ENCODE data around the gene ACSL6. TPM values are rescaled to one million over a fixed set of nuclear protein-coding genes. Genes with fewer than 3 reads are reported as not detected.
"Not testable (repeated sequence)": the region's sequence is repeated elsewhere in the genome, so short reads cannot be mapped to it uniquely, and the experiment has no call there.

ACSL6 gene
- total and polyA plus RNA-seq, 5 donors from 2014 or later = 3.0 to 5.7 (median 5.5) TPM

GRCh38 chr5:131926168-131926567 lies 85.3 kb downstream of the ACSL6 start:
- no peaks in the 10 kb centered on the region for H3K36me3 Mint-ChIP-seq
- H3K4me3 Mint-ChIP-seq = no peak overlapping the region
- Histone ChIP-seq H3K36me3 (ENCODE audit: control insufficient read depth, insufficient read depth, low read length) (no peaks in the 10 kb centered on the region), H3K9me3 (ENCODE audit: control insufficient read depth in 2 of 2, low read length in 2 of 2) (peaks cover 11 to 30% of the 10 kb centered on the region in 2 experiments), H3K4me3 (ENCODE audit: low read depth, low read length) (no peak overlapping the region), H3K27ac (ENCODE audit: insufficient read depth, low read length, poor library complexity, severe bottlenecking) (no peak overlapping the region), H3K27me3 (ENCODE audit: control insufficient read depth, insufficient read depth, low read length) (no peaks in the 10 kb centered on the region), H3K4me1 (ENCODE audit: control insufficient read depth, insufficient read depth, low read length, poor library complexity, severe bottlenecking) (no peaks in the 10 kb centered on the region)
- H3K27ac Mint-ChIP-seq = no peak overlapping the region
- no peak for ATAC-seq (ENCODE audit: low read depth in 2 of 2)
- peaks cover 3 to 50% (median 13%) of the 10 kb centered on the region in 7 donors for H3K9me3 Mint-ChIP-seq
- no peak for DNase-seq
- no peaks in the 10 kb centered on the region for H3K4me1 Mint-ChIP-seq
- peaks cover 21% of the 10 kb centered on the region for H3K27me3 Mint-ChIP-seq

GRCh38 chr5:131916481-131916880 lies 95.0 kb downstream of the ACSL6 start:
- Mint-ChIP-seq H3K4me1 (no peaks in the 10 kb centered on the region), H3K36me3 (peaks cover 3% of the 10 kb centered on the region), H3K27me3 (peaks cover under 1% of the 10 kb centered on the region), H3K27ac (no peak overlapping the region), H3K4me3 (no peak overlapping the region), H3K9me3 (peaks cover 0 to 13% (median 0%) of the 10 kb centered on the region in 7 donors)
- no peak for ATAC-seq (ENCODE audit: low read depth in 2 of 2)
- Histone ChIP-seq H3K4me1 (ENCODE audit: control insufficient read depth, insufficient read depth, low read length, poor library complexity, severe bottlenecking) (no peaks in the 10 kb centered on the region), H3K27me3 (ENCODE audit: control insufficient read depth, insufficient read depth, low read length) (peaks cover 5% of the 10 kb centered on the region), H3K9me3 (ENCODE audit: control insufficient read depth in 2 of 2, low read length in 2 of 2) (no peaks in the 10 kb centered on the region), H3K27ac (ENCODE audit: insufficient read depth, low read length, poor library complexity, severe bottlenecking) (no peak overlapping the region), H3K4me3 (ENCODE audit: low read depth, low read length) (no peak overlapping the region), H3K36me3 (ENCODE audit: control insufficient read depth, insufficient read depth, low read length) (no peaks in the 10 kb centered on the region)
- DNase-seq = no peak

- H3K27me3 Mint-ChIP-seq = peaks cover 2% of the 10 kb centered on the region
- no peaks in the 10 kb centered on the region for H3K9me3 ChIP-seq (ENCODE audit: control insufficient read depth in 2 of 2, low read length in 2 of 2)
- DNase-seq (no peak), ATAC-seq (ENCODE audit: low read depth in 2 of 2) (no peak)
- no peaks in the 10 kb centered on the region for H3K4me1 ChIP-seq (ENCODE audit: control insufficient read depth, insufficient read depth, low read length, poor library complexity, severe bottlenecking)
- no peaks in the 10 kb centered on the region for H3K36me3 Mint-ChIP-seq
- no peaks in the 10 kb centered on the region for H3K4me1 Mint-ChIP-seq
- no peak overlapping the region for H3K27ac Mint-ChIP-seq
- no peak overlapping the region for H3K4me3 ChIP-seq (ENCODE audit: low read depth, low read length)
- no peak overlapping the region for H3K27ac ChIP-seq (ENCODE audit: insufficient read depth, low read length, poor library complexity, severe bottlenecking)
- H3K9me3 Mint-ChIP-seq = peaks cover 0 to 10% (median 1%) of the 10 kb centered on the region in 7 donors
- peaks cover 5% of the 10 kb centered on the region for H3K27me3 ChIP-seq (ENCODE audit: control insufficient read depth, insufficient read depth, low read length)
- H3K4me3 Mint-ChIP-seq = no peak overlapping the region
- H3K36me3 ChIP-seq (ENCODE audit: control insufficient read depth, insufficient read depth, low read length) = no peaks in the 10 kb centered on the region
These were observed 97.0 kb downstream of the ACSL6 start for GRCh38 chr5:131914472-131914871.

GRCh38 chr5:131913603-131914002 lies 97.9 kb downstream of the ACSL6 start:
- ATAC-seq (ENCODE audit: low read depth in 2 of 2) = no peak

GRCh38 chr5:131906668-131907067 lies 104.8 kb downstream of the ACSL6 start:
- Histone ChIP-seq H3K9me3 (ENCODE audit: control insufficient read depth in 2 of 2, low read length in 2 of 2) (peaks cover 23 to 27% of the 10 kb centered on the region in 2 experiments), H3K4me3 (ENCODE audit: low read depth, low read length) (no peak overlapping the region), H3K36me3 (ENCODE audit: control insufficient read depth, insufficient read depth, low read length) (no peaks in the 10 kb centered on the region), H3K4me1 (ENCODE audit: control insufficient read depth, insufficient read depth, low read length, poor library complexity, severe bottlenecking) (peaks cover 3% of the 10 kb centered on the region), H3K27ac (ENCODE audit: insufficient read depth, low read length, poor library complexity, severe bottlenecking) (no peak overlapping the region), H3K27me3 (ENCODE audit: control insufficient read depth, insufficient read depth, low read length) (no peaks in the 10 kb centered on the region)
- Mint-ChIP-seq H3K36me3 (peaks cover 20% of the 10 kb centered on the region), H3K27ac (no peak overlapping the region), H3K4me1 (peaks cover 0 to 13% (median 2%) of the 10 kb centered on the region in 4 donors), H3K9me3 (peaks cover 6 to 44% (median 25%) of the 10 kb centered on the region in 7 donors), H3K4me3 (no peak overlapping the region), H3K27me3 (peaks cover 36% of the 10 kb centered on the region)
- DNase-seq (no peak), ATAC-seq (ENCODE audit: low read depth in 2 of 2) (no peak)

More at GRCh38 chr5:131913603-131914002, 97.9 kb downstream of the ACSL6 start:
- Mint-ChIP-seq H3K4me1 (no peaks in the 10 kb centered on the region), H3K27me3 (peaks cover 7% of the 10 kb centered on the region), H3K27ac (no peak overlapping the region), H3K36me3 (no peaks in the 10 kb centered on the region), H3K9me3 (peaks cover 0 to 6% (median 1%) of the 10 kb centered on the region in 7 donors), H3K4me3 (no peak overlapping the region)
- no peaks in the 10 kb centered on the region for H3K4me1 ChIP-seq (ENCODE audit: control insufficient read depth, insufficient read depth, low read length, poor library complexity, severe bottlenecking)
- H3K27me3 ChIP-seq (ENCODE audit: control insufficient read depth, insufficient read depth, low read length) = peaks cover 5% of the 10 kb centered on the region
- no peaks in the 10 kb centered on the region for H3K36me3 ChIP-seq (ENCODE audit: control insufficient read depth, insufficient read depth, low read length)
- no peaks in the 10 kb centered on the region for H3K9me3 ChIP-seq (ENCODE audit: control insufficient read depth in 2 of 2, low read length in 2 of 2)
- no peak for DNase-seq
- H3K4me3 ChIP-seq (ENCODE audit: low read depth, low read length) = no peak overlapping the region
- no peak overlapping the region for H3K27ac ChIP-seq (ENCODE audit: insufficient read depth, low read length, poor library complexity, severe bottlenecking)

- Histone ChIP-seq H3K4me3 (ENCODE audit: low read depth, low read length) (peak overlapping the region; percentile 16), H3K9me3 (ENCODE audit: control insufficient read depth in 2 of 2, low read length in 2 of 2) (peaks cover 23 to 28% of the 10 kb centered on the region in 2 experiments)
- not testable (repeated sequence) for H3K27me3 ChIP-seq (ENCODE audit: control insufficient read depth, insufficient read depth, low read length); H3K4me3 Mint-ChIP-seq; H3K27ac ChIP-seq (ENCODE audit: insufficient read depth, low read length, poor library complexity, severe bottlenecking); H3K36me3 ChIP-seq (ENCODE audit: control insufficient read depth, insufficient read depth, low read length); H3K4me1 ChIP-seq (ENCODE audit: control insufficient read depth, insufficient read depth, low read length, poor library complexity, severe bottlenecking); H3K27ac Mint-ChIP-seq
- Mint-ChIP-seq H3K36me3 (peaks cover 24% of the 10 kb centered on the region), H3K27me3 (peaks cover 22% of the 10 kb centered on the region), H3K4me1 (peaks cover 0 to 23% (median 3%) of the 10 kb centered on the region in 4 donors), H3K9me3 (peaks cover 6 to 56% (median 31%) of the 10 kb centered on the region in 7 donors)
- peak; percentile 31 to 60 for ATAC-seq (ENCODE audit: low read depth in 2 of 2)
- peak in 2 of 3 donors; percentile 10 to 74 for DNase-seq
These were observed 109.2 kb downstream of the ACSL6 start for GRCh38 chr5:131902266-131902665.

Other genes starting within 250 kb of the ACSL6 start
- 33.2 TPM for gene FNIP1, start 214.6 kb downstream of the ACSL6 start, total RNA-seq
- gene FNIP1, start 214.6 kb downstream of the ACSL6 start, polyA plus RNA-seq = 10 to 100 TPM in 3 of 4 donors, 1 to 10 TPM in 1; 10.0 to 17.0 (median 12.1) TPM
- not detected for gene MEIKIN, start 66.0 kb downstream of the ACSL6 start, total RNA-seq
- not detected for gene MEIKIN, start 66.0 kb downstream of the ACSL6 start, polyA plus RNA-seq
- not detected for gene IL3, start 49.0 kb upstream of the ACSL6 start, total RNA-seq
- gene IL3, start 49.0 kb upstream of the ACSL6 start, polyA plus RNA-seq = not detected
- gene CSF2, start 62.1 kb upstream of the ACSL6 start, total RNA-seq = not detected
- gene CSF2, start 62.1 kb upstream of the ACSL6 start, polyA plus RNA-seq = not detected
- not detected for gene P4HA2, start 216.2 kb upstream of the ACSL6 start, total RNA-seq
- gene P4HA2, start 216.2 kb upstream of the ACSL6 start, polyA plus RNA-seq = not detected
- gene PDLIM4, start 246.0 kb upstream of the ACSL6 start, total RNA-seq = not detected
- gene PDLIM4, start 246.0 kb upstream of the ACSL6 start, polyA plus RNA-seq = not detected

All from CD4-positive, CD25-positive, alpha-beta regulatory T cell (primary cell).